LNCaP clone FGC (cell line): ENCODE data around the gene ZC3H6.
"Not testable (repeated sequence)": the region's sequence is repeated elsewhere in the genome, so short reads cannot be mapped to it uniquely, and the experiment has no call there.

ENCODE experiments used
- DNase-seq: peaks from one replicate; pipeline ENCODE4 v3.0.0-alpha.2; 2011; ENCODE audit warnings: low read depth
- H3K4me3 ChIP-seq: 2 replicates; pipeline ENCODE4 v1.5.1; 2011; ENCODE audit warnings: mild to moderate bottlenecking, low read depth, low read length, control low read depth
- TF ChIP-seq, protein P1 (sequence below): IDR thresholded peaks from 2 replicates; pipeline ENCODE4 v1.5.1; 2012; ENCODE audit warnings: mild to moderate bottlenecking; ENCODE audit not compliant: control insufficient read depth, insufficient read depth; ENCODE audit errors: extremely low read depth

Gene ZC3H6

DNA sequence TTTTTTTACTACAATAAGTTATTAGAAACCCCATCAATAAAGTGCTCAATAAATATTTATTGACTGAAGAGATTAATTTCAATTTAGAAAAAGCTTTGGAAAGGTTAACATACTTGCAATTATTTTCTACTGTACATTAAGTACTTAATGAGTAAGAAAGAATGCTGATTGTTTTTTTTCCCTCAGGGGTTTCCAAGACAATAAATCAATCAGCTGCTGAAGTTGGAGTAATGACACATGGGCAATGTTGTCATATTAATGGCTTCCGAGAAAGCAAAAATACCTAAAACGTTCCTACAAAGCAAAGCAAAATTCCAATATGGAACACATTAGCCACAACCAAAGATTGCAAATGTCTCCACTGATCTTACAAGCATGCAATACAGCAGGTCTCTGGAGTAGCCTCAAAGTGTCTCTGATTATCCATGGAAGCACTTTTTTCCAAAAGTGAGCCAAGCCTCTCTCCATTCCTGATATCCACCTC is 66.7 kb downstream of the ZC3H6 start:
- no peak overlapping the region for H3K4me3 ChIP-seq
- TF ChIP-seq, protein P1, sequence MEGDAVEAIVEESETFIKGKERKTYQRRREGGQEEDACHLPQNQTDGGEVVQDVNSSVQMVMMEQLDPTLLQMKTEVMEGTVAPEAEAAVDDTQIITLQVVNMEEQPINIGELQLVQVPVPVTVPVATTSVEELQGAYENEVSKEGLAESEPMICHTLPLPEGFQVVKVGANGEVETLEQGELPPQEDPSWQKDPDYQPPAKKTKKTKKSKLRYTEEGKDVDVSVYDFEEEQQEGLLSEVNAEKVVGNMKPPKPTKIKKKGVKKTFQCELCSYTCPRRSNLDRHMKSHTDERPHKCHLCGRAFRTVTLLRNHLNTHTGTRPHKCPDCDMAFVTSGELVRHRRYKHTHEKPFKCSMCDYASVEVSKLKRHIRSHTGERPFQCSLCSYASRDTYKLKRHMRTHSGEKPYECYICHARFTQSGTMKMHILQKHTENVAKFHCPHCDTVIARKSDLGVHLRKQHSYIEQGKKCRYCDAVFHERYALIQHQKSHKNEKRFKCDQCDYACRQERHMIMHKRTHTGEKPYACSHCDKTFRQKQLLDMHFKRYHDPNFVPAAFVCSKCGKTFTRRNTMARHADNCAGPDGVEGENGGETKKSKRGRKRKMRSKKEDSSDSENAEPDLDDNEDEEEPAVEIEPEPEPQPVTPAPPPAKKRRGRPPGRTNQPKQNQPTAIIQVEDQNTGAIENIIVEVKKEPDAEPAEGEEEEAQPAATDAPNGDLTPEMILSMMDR, result no peak
- DNase-seq, result no peak

GRCh38 chr2:112343827-112344585 is 68.6 kb downstream of the ZC3H6 start:
- no peak overlapping the region for H3K4me3 ChIP-seq
- no peak for DNase-seq
- TF ChIP-seq, protein P1, result no peak

DNA sequence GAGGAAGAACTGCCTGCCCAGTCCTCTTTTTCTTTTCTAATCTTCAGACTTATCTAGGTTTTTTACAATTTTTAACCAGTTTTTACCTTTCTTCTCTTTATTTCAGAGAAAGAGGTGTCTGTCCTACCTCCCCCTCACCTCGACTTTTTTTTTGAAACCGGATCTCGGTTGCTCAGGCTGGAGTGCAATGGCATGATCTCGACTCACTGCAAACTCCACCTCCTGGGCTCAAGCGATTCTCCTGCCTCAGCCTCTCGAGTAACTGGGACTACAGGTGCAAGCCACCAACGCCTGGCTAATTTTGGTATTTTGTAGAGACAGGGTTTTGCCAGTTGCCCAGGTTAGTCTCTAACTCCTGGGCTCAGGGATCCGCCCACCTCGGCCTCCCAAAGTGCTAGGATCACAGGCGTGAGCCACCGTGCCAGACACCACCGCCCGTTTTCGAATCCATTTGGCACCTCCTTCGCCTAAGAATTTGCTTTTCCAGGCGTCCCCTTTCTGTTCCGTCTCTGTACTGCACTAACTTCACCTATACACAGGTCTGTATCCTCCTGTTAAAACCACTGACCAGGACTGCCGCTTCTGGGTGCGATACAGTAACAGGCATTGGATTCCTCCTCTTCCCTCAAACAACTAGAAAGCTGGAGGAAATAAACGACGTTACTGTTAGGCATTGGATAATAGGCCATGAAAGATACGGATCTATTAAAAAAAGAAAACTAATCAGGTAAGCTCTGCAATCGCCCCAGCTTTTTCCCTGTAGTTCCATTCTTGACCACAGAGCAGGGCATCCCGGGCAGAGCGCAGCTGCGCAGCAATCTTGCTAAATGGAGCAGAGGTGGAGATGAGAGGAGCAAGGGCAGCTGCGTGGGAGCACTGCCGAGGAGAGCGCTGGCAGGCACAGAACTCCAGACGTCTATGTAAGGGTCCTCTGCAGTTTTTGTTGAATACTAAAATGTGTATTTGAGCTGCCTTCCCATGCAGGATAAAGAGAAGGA is 69.9 kb downstream of the ZC3H6 start:
- TF ChIP-seq, protein P1, result no peak
- no peak overlapping the region for H3K4me3 ChIP-seq
- DNase-seq, result no peak

GRCh38 chr2:112352292-112352691 is 76.9 kb downstream of the ZC3H6 start:
- DNase-seq, H3K4me3 ChIP-seq: not testable (repeated sequence)

- DNase-seq, H3K4me3 ChIP-seq: not testable (repeated sequence)
These were observed 77.6 kb downstream of the ZC3H6 start for GRCh38 chr2:112352809-112353603.

DNA sequence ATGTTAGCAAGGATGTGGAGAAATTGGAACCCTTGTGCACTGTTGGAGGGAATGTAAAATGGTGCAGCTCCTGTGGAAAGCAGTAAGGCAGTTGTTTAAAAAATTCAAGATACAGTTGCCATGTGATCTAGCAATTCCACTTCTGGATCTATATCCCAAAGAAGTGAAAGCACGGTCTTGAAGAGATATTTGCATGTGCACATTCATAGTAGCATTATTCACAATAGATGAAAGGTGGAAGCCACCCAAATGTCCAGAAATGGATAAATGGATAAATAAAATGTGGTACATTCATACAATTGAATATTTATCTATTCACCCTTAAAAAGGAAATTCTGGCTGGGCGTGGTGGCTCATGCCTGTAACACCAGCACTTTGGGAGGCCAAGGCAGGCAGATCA is 78.9 kb downstream of the ZC3H6 start:
- DNase-seq, H3K4me3 ChIP-seq: not testable (repeated sequence)

DNA sequence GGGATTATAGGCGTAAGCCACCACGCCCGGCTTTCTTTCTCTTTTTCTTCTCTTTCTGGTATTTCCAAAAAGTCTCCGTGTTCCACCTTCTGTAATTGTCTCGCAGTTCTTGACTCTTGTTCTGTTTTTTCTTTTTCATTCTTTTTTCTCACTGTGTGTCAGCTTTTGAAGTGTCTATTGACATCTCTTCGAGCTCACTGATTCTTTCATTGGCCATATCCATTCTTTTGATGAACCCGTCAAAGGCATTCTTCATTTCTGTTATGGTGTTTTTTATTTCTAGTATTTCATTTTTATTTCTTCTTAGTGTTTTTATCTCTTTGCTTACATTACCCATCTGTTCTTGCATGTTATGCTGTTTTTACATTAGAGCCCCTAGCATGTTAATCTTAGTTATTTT is 84.7 kb downstream of the ZC3H6 start:
- H3K4me3 ChIP-seq, DNase-seq: not testable (repeated sequence)
